ENCODE results near the gene VAV2.
"Not testable (repeated sequence)": the region's sequence is repeated elsewhere in the genome, so short reads cannot be mapped to it uniquely, and the experiment has no call there.

The VAV2 gene

GRCh38 chr9:133759146-133759900, 232.8 kb downstream of the VAV2 start:
- Mint-ChIP-seq H3K27ac (no peak overlapping the region), H3K4me3 (no peak overlapping the region), H3K36me3 (ENCODE audit: low read depth) (peaks cover 41% of the 10 kb centered on the region), H3K27me3 (peaks cover 6% of the 10 kb centered on the region), H3K9me3 (no peaks in the 10 kb centered on the region), H3K4me1 (ENCODE audit: low read depth) (no peaks in the 10 kb centered on the region)
- intact Hi-C loops (cut with micrococcal nuclease) = no loop called here

GRCh38 chr9:133758228-133758627, 233.9 kb downstream of the VAV2 start:
- peaks cover 16% of the 10 kb centered on the region for H3K27me3 Mint-ChIP-seq
- no peak overlapping the region for H3K27ac Mint-ChIP-seq
- intact Hi-C loops (cut with micrococcal nuclease) = no loop called here
- H3K4me1 Mint-ChIP-seq (ENCODE audit: low read depth) = no peaks in the 10 kb centered on the region
- H3K9me3 Mint-ChIP-seq = no peaks in the 10 kb centered on the region
- peaks cover 30% of the 10 kb centered on the region for H3K36me3 Mint-ChIP-seq (ENCODE audit: low read depth)
- H3K4me3 Mint-ChIP-seq = no peak overlapping the region

GRCh38 chr9:133754688-133755227, 237.4 kb downstream of the VAV2 start:
- Mint-ChIP-seq H3K4me3 (no peak overlapping the region), H3K36me3 (ENCODE audit: low read depth) (no peaks in the 10 kb centered on the region), H3K27ac (no peak overlapping the region), H3K4me1 (ENCODE audit: low read depth) (no peaks in the 10 kb centered on the region), H3K27me3 (peaks cover 34% of the 10 kb centered on the region), H3K9me3 (no peaks in the 10 kb centered on the region)
- intact Hi-C loops (cut with micrococcal nuclease) = no loop called here

- H3K36me3 Mint-ChIP-seq (ENCODE audit: low read depth) = no peaks in the 10 kb centered on the region
- intact Hi-C loops (cut with micrococcal nuclease) = no loop called here
- no peaks in the 10 kb centered on the region for H3K9me3 Mint-ChIP-seq
- H3K4me3 Mint-ChIP-seq = no peak overlapping the region
- no peak overlapping the region for H3K27ac Mint-ChIP-seq
- H3K4me1 Mint-ChIP-seq (ENCODE audit: low read depth) = no peaks in the 10 kb centered on the region
- peaks cover 36% of the 10 kb centered on the region for H3K27me3 Mint-ChIP-seq
Observed at GRCh38 chr9:133754187-133754586, 237.9 kb downstream of the VAV2 start.

GRCh38 chr9:133752739-133753446, 239.2 kb downstream of the VAV2 start:
- peaks cover 43% of the 10 kb centered on the region for H3K27me3 Mint-ChIP-seq
- H3K36me3 Mint-ChIP-seq (ENCODE audit: low read depth) = no peaks in the 10 kb centered on the region
- no peaks in the 10 kb centered on the region for H3K4me1 Mint-ChIP-seq (ENCODE audit: low read depth)
- no peak overlapping the region for H3K4me3 Mint-ChIP-seq
- H3K9me3 Mint-ChIP-seq = no peaks in the 10 kb centered on the region
- intact Hi-C loops (cut with micrococcal nuclease) = no loop called here
- no peak overlapping the region for H3K27ac Mint-ChIP-seq

GRCh38 chr9:133750982-133751649, 241.0 kb downstream of the VAV2 start:
- peaks cover 55% of the 10 kb centered on the region for H3K27me3 Mint-ChIP-seq
- no peak overlapping the region for H3K4me3 Mint-ChIP-seq
- no peaks in the 10 kb centered on the region for H3K9me3 Mint-ChIP-seq
- no peaks in the 10 kb centered on the region for H3K36me3 Mint-ChIP-seq (ENCODE audit: low read depth)
- H3K27ac Mint-ChIP-seq = no peak overlapping the region
- no peaks in the 10 kb centered on the region for H3K4me1 Mint-ChIP-seq (ENCODE audit: low read depth)
- intact Hi-C loops (cut with micrococcal nuclease) = no loop called here

- intact Hi-C loops (cut with micrococcal nuclease) = no loop called here
Observed at GRCh38 chr9:133747309-133747708, 244.8 kb downstream of the VAV2 start.

GRCh38 chr9:133744528-133744927, 247.6 kb downstream of the VAV2 start:
- H3K27ac Mint-ChIP-seq; H3K4me1 Mint-ChIP-seq (ENCODE audit: low read depth); intact Hi-C loops (cut with micrococcal nuclease); H3K4me3 Mint-ChIP-seq; H3K9me3 Mint-ChIP-seq; H3K36me3 Mint-ChIP-seq (ENCODE audit: low read depth): not testable (repeated sequence)
- H3K27me3 Mint-ChIP-seq = peaks cover 46% of the 10 kb centered on the region

More at GRCh38 chr9:133747309-133747708, 244.8 kb downstream of the VAV2 start:
- Mint-ChIP-seq H3K9me3 (no peaks in the 10 kb centered on the region), H3K36me3 (ENCODE audit: low read depth) (no peaks in the 10 kb centered on the region), H3K27me3 (peaks cover 53% of the 10 kb centered on the region), H3K4me3 (no peak overlapping the region), H3K4me1 (ENCODE audit: low read depth) (no peaks in the 10 kb centered on the region), H3K27ac (no peak overlapping the region)

- no peaks in the 10 kb centered on the region for H3K36me3 Mint-ChIP-seq (ENCODE audit: low read depth)
- peaks cover 14% of the 10 kb centered on the region for H3K4me1 Mint-ChIP-seq (ENCODE audit: low read depth)
- intact Hi-C loops (cut with micrococcal nuclease) = no loop called here
- H3K27me3 Mint-ChIP-seq = peaks cover 46% of the 10 kb centered on the region
- H3K27ac Mint-ChIP-seq = no peak overlapping the region
- no peak overlapping the region for H3K4me3 Mint-ChIP-seq
- no peaks in the 10 kb centered on the region for H3K9me3 Mint-ChIP-seq
Observed at GRCh38 chr9:133742849-133743444, 249.2 kb downstream of the VAV2 start.

GRCh38 chr9:133742251-133742650, 249.9 kb downstream of the VAV2 start:
- H3K36me3 Mint-ChIP-seq (ENCODE audit: low read depth) = no peaks in the 10 kb centered on the region
- H3K4me1 Mint-ChIP-seq (ENCODE audit: low read depth) = peaks cover 20% of the 10 kb centered on the region
- H3K27ac Mint-ChIP-seq = no peak overlapping the region
- H3K4me3 Mint-ChIP-seq = no peak overlapping the region
- no peaks in the 10 kb centered on the region for H3K9me3 Mint-ChIP-seq
- intact Hi-C loops (cut with micrococcal nuclease) = no loop called here
- peaks cover 45% of the 10 kb centered on the region for H3K27me3 Mint-ChIP-seq

GRCh38 chr9:133741716-133742115, 250.4 kb downstream of the VAV2 start:
- Mint-ChIP-seq H3K27me3 (peaks cover 45% of the 10 kb centered on the region), H3K27ac (no peak overlapping the region), H3K4me1 (ENCODE audit: low read depth) (peaks cover 20% of the 10 kb centered on the region), H3K4me3 (no peak overlapping the region), H3K36me3 (ENCODE audit: low read depth) (no peaks in the 10 kb centered on the region), H3K9me3 (no peaks in the 10 kb centered on the region)
- intact Hi-C loops (cut with micrococcal nuclease) = no loop called here

- H3K27ac Mint-ChIP-seq = no peak overlapping the region
- H3K4me1 Mint-ChIP-seq (ENCODE audit: low read depth) = peaks cover 20% of the 10 kb centered on the region
- intact Hi-C loops (cut with micrococcal nuclease) = no loop called here
- peaks cover 39% of the 10 kb centered on the region for H3K27me3 Mint-ChIP-seq
- no peaks in the 10 kb centered on the region for H3K9me3 Mint-ChIP-seq
- no peak overlapping the region for H3K4me3 Mint-ChIP-seq
- H3K36me3 Mint-ChIP-seq (ENCODE audit: low read depth) = no peaks in the 10 kb centered on the region
Observed at GRCh38 chr9:133740911-133741310, 251.2 kb downstream of the VAV2 start.

- intact Hi-C loops (cut with micrococcal nuclease) = no loop called here
- H3K27me3 Mint-ChIP-seq = peaks cover 40% of the 10 kb centered on the region
- H3K36me3 Mint-ChIP-seq (ENCODE audit: low read depth) = no peaks in the 10 kb centered on the region
- no peak overlapping the region for H3K4me3 Mint-ChIP-seq
- H3K4me1 Mint-ChIP-seq (ENCODE audit: low read depth) = peaks cover 20% of the 10 kb centered on the region
- no peak overlapping the region for H3K27ac Mint-ChIP-seq
- no peaks in the 10 kb centered on the region for H3K9me3 Mint-ChIP-seq
Observed at GRCh38 chr9:133739408-133740280, 252.5 kb downstream of the VAV2 start.

All from dendritic cell treated with granulocyte-macrophage colony-stimulating factor and Interleukin-4, amounts not matched to agents 40 ng/mL and 50 ng/mL, for 4 days (primary cell).